HEK293 (cell line): Measurements from ENCODE around the gene PAPSS2.

Experiments used
- SETDB1 ChIP-seq: IDR thresholded peaks from one replicate; pipeline ENCODE4 v1.6.1; 2017; ENCODE audit warnings: mild to moderate bottlenecking, low read length, moderate library complexity, mixed read lengths; ENCODE audit not compliant: insufficient read length
- ZIC2 ChIP-seq: fragments of 450-650 bp; formaldehyde crosslinking; IDR thresholded peaks from 2 replicates; pipeline ENCODE4 v1.5.1; 2016; ENCODE audit warnings: missing biosample characterization, missing genetic modification characterization
- ZNF133 ChIP-seq: fragments of 450-650 bp; formaldehyde crosslinking; IDR thresholded peaks from 2 replicates; pipeline ENCODE4 v1.5.1; 2016; ENCODE audit warnings: missing biosample characterization, missing genetic modification characterization
- ZNF423 ChIP-seq: fragments of 450-650 bp; formaldehyde crosslinking; IDR thresholded peaks from 2 replicates; pipeline ENCODE4 v1.5.1; 2016; ENCODE audit warnings: missing biosample characterization, missing genetic modification characterization
- ZNF768 ChIP-seq: fragments of 450-650 bp; formaldehyde crosslinking; IDR thresholded peaks from 2 replicates; pipeline ENCODE4 v1.5.1; 2018; ENCODE audit warnings: missing biosample characterization, mild to moderate bottlenecking, missing genetic modification characterization
- TF ChIP-seq, protein P1 (sequence below): fragments of 450-650 bp; formaldehyde crosslinking; IDR thresholded peaks from 2 replicates; pipeline ENCODE4 v1.5.1; 2016; ENCODE audit warnings: missing biosample characterization, missing genetic modification characterization

DNA sequence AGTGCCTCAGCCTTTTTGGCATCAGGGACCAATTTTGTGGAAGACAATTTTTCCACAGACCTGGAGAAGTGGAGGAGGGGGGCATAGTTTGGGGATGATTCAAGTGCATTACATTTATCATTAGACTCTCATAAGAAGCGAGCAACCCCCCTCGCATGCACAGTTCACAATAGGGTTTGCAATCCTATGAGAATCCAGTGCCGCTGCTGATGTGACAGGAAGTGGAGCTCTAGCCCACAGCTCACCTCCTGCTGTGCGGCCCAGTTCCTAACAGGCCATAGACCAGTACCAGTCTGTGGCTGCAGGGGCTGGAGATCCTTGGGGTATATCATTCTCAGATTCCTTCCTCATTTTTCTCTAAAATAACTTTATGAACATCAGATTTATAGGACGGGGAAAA, 107.6 kb downstream of the PAPSS2 start:
- TF ChIP-seq ZNF133 (tag by site-specific recombination) (no peak), ZIC2 (tag by site-specific recombination) (no peak), ZNF423 (no peak), SETDB1 (no peak), ZNF768 (tag by site-specific recombination) (no peak)
- TF ChIP-seq, protein P1, sequence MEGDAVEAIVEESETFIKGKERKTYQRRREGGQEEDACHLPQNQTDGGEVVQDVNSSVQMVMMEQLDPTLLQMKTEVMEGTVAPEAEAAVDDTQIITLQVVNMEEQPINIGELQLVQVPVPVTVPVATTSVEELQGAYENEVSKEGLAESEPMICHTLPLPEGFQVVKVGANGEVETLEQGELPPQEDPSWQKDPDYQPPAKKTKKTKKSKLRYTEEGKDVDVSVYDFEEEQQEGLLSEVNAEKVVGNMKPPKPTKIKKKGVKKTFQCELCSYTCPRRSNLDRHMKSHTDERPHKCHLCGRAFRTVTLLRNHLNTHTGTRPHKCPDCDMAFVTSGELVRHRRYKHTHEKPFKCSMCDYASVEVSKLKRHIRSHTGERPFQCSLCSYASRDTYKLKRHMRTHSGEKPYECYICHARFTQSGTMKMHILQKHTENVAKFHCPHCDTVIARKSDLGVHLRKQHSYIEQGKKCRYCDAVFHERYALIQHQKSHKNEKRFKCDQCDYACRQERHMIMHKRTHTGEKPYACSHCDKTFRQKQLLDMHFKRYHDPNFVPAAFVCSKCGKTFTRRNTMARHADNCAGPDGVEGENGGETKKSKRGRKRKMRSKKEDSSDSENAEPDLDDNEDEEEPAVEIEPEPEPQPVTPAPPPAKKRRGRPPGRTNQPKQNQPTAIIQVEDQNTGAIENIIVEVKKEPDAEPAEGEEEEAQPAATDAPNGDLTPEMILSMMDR (tag by site-specific recombination) = no peak
